ENCODE measurements around the gene VPS29. TPM values are rescaled to one million over a fixed set of nuclear protein-coding genes. Genes with fewer than 3 reads are reported as not detected.

VPS29 gene
- total RNA-seq, 1 experiment from 2014 or later = 87.8 TPM

DNA sequence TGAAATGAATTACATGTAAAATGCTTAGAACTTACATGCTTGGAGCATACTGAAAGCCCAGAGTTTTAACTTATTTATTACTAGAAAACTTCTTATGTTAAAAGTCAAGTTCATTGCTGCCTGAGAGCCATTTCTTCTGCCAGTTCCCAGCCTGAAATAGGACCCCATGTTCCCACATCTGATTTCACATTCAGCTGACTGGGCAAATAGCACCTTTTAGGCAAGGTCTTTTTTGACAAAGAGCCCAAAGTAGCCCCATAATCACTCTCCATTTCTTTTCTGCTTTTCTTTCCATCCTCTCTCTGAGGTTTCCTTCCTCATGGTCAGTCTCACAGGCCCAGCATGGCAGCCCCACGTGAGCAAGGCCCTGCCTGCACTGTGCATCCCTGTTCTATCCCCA, 50.6 kb downstream of the VPS29 start:
- no peak for DNase-seq (ENCODE audit: extremely low read depth, low read depth)

DNA sequence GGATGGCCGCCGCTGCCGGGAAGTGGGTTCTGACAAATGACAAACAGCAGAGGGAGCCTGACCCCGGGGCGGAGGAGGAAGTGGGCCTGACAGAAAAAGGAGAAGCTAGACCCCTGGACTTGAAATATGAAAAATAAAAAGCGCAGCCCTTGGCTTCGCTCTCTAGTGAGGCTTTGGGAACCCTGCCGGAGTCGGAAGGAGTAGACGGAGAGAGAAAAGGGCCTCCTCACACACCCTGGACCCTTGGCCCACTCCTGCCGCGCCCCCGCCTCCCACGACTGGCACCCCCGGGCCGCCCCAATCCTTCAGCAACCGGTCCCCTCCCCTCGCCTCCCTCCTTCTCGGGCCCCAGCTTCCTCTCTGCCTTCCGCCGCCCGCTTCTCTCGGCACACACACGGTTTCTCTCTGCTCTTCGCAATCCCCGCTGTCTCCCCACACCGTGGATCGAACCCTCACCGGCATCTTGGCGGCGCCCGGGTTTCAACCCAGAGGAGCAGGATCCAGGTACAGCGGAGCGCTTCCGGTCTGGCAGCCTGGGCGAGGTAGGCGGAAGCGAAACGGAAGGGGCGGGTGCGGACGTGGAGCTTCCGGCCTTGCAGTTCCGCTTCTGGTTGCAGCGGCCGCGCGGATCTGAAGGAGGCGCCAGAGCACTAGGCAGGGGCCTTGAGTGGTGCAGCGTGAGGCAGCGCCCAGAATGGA, 52.0 kb downstream of the VPS29 start, which contains the start of gene ARPC3:
ARPC3 (minus strand) TSS at position 539 of the 699 bp plus-strand sequence; CDS start at position 462, 77 bp downstream.
- DNase-seq (ENCODE audit: extremely low read depth, low read depth) = peak; percentile 91

DNA sequence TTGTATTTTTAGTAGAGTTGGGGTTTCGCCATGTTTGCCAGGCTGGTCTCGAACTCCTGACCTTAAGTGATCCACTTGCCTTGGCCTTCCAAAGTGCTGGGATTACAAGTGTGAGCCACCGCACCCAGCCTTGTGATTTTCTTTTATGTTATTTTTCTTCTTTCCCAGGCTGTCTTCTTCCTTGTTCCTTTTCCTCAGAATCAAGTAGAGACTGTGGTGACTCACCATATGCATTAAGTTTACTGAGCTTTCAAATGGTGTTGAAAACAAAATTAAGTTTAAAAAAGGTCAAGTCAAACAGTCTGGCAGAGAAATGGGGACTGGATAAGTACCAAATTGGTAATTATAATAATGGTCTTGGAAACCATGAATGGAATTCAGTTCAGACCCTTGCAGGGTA, 57.5 kb downstream of the VPS29 start:
- DNase-seq (ENCODE audit: extremely low read depth, low read depth) = no peak

Small RNA genes within 50 kb of the gene (small RNA-seq; reads per million reads assigned to genes)
- 0 to 0.06 reads per million in 2 experiments for gene RF00278

Other genes with a start within 250 kb of the VPS29 start
- gene ATP2A2, start 220.9 kb downstream of the VPS29 start, total RNA-seq (2014; rRNA removed; shearing (Covaris generic)) = 130 and 150 TPM in 2 replicates
- gene ANAPC7, start 98.4 kb downstream of the VPS29 start, total RNA-seq (2014; rRNA removed; shearing (Covaris generic)) = 80.5 and 87.7 TPM in 2 replicates
- gene ARPC3, start 51.8 kb downstream of the VPS29 start, total RNA-seq (2014; rRNA removed; shearing (Covaris generic)) = 197 and 222 TPM in 2 replicates
- gene GPN3, start 33.9 kb downstream of the VPS29 start, total RNA-seq (2014; rRNA removed; shearing (Covaris generic)) = 44.0 and 44.8 TPM in 2 replicates
- gene FAM216A, start 33.3 kb downstream of the VPS29 start, total RNA-seq (2014; rRNA removed; shearing (Covaris generic)) = 46.4 and 48.1 TPM in 2 replicates
- 0.12 and 0.43 TPM in 2 replicates for gene RAD9B, start 220 bp upstream of the VPS29 start, total RNA-seq (2014; rRNA removed; shearing (Covaris generic))
- gene PPTC7, start 81.2 kb upstream of the VPS29 start, total RNA-seq (2014; rRNA removed; shearing (Covaris generic)) = 12.7 and 13.6 TPM in 2 replicates
- 38.8 and 42.6 TPM in 2 replicates for gene TCTN1, start 112.0 kb upstream of the VPS29 start, total RNA-seq (2014; rRNA removed; shearing (Covaris generic))
- gene HVCN1, start 187.0 kb upstream of the VPS29 start, total RNA-seq (2014; rRNA removed; shearing (Covaris generic)) = 52.0 and 61.7 TPM in 2 replicates
- gene PPP1CC, start 240.8 kb upstream of the VPS29 start, total RNA-seq (2014; rRNA removed; shearing (Covaris generic)) = 230 and 249 TPM in 2 replicates